Neural crest cell (in vitro differentiated cells): ENCODE data around the gene RPTOR. TPM values are rescaled to one million over a fixed set of nuclear protein-coding genes. Genes with fewer than 3 reads are reported as not detected.

Source experiments
- DNase-seq: peaks from one replicate; pipeline ENCODE4 v3.0.0; 2021; ENCODE audit warnings: low read depth, mixed read lengths, low spot score
- H3K27ac Mint-ChIP-seq: one replicate; pipeline ENCODE4 v1.8.0; 2021; ENCODE audit warnings: mild to moderate bottlenecking, mixed read lengths; ENCODE audit not compliant: unreplicated experiment
- H3K27me3 Mint-ChIP-seq: 2 replicates; pipeline ENCODE4 v1.8.0; 2021; ENCODE audit warnings: low read depth, mild to moderate bottlenecking, mixed read lengths
- H3K36me3 Mint-ChIP-seq: 2 replicates; pipeline ENCODE4 v1.8.0; 2021; ENCODE audit warnings: low read depth, mild to moderate bottlenecking, mixed read lengths
- H3K4me1 Mint-ChIP-seq: 2 replicates; pipeline ENCODE4 v1.8.0; 2021; ENCODE audit warnings: mixed read lengths
- H3K4me3 Mint-ChIP-seq: one replicate; pipeline ENCODE4 v1.8.0; 2021; ENCODE audit warnings: mild to moderate bottlenecking, mixed read lengths
- H3K9me3 Mint-ChIP-seq: 2 replicates; pipeline ENCODE4 v1.8.0; 2021; ENCODE audit warnings: mixed read lengths
- CTCF ChIP-seq: fragments of 200-600 bp; sonication (generic); conservative IDR thresholded peaks from 2 replicates; pipeline ENCODE4 v1.5.0; 2021; ENCODE audit warnings: antibody characterized with exemption, mild to moderate bottlenecking
- total RNA-seq: library from RNA; stranded (reverse); gene quantifications from 2 replicates; pipeline ENCODE4 v1.2.1, GENCODE V29; 2021

RPTOR gene
- total RNA-seq, 1 donor from 2014 or later, result 41.1 TPM

DNA sequence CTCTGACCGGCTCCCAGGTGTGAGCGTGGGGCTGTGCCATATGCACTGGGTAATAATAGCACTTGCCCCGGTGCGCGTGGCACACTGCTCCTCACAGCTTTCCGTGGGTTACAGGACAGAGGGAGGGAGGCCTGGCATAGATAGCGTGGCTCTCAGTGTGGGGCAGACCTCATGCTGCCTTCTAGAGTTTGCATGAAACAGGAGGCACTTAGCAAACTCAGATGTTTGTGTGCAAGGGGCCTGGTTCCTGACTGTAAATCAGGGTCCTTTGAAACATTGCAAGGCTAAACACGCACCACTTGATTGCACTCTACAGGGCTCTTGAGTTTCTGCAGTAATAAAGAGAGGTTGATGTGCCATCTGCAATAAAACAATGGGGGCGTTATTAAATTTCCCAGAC is 101.7 kb downstream of the RPTOR start:
- peaks cover 43% of the 10 kb centered on the region for H3K4me1 Mint-ChIP-seq
- TF ChIP-seq CTCF, result no peak
- H3K36me3 Mint-ChIP-seq, result peaks cover 7% of the 10 kb centered on the region
- DNase-seq, result no peak
- H3K4me3 Mint-ChIP-seq, result no peak overlapping the region
- H3K9me3 Mint-ChIP-seq, result no peaks in the 10 kb centered on the region
- no peaks in the 10 kb centered on the region for H3K27me3 Mint-ChIP-seq
- no peak overlapping the region for H3K27ac Mint-ChIP-seq

- H3K4me3 Mint-ChIP-seq, result no peak overlapping the region
- DNase-seq, result no peak
- TF ChIP-seq CTCF, result no peak
- no peaks in the 10 kb centered on the region for H3K9me3 Mint-ChIP-seq
- peaks cover 49% of the 10 kb centered on the region for H3K4me1 Mint-ChIP-seq
- no peaks in the 10 kb centered on the region for H3K27me3 Mint-ChIP-seq
- peaks cover 7% of the 10 kb centered on the region for H3K36me3 Mint-ChIP-seq
- H3K27ac Mint-ChIP-seq, result peak overlapping the region; percentile 72
Measured at GRCh38 chr17:80647746-80648145, 103.1 kb downstream of the RPTOR start.

DNA sequence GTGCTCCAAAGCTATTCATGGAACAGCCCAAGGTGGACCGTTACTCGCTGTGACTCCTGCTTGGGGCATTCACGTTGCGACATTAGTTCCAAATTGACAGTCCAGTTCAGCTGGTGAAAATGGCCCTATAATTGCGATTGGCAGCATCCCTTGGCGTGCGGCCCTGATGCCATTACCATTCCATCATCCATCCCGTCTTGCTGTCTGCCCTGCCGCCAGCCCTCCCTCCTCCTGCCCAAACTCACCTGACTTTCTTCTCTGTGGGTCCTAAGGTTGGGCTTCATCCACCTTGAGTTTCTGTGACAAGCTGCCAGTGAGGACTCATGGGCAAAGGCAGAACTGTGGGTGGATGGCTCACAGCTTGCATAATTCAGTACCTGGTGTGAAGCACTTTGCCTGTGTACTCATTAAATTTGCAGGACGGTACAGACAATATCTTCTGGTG is 104.6 kb downstream of the RPTOR start:
- TF ChIP-seq CTCF, result no peak
- Mint-ChIP-seq H3K4me3 (no peak overlapping the region), H3K9me3 (no peaks in the 10 kb centered on the region), H3K27me3 (no peaks in the 10 kb centered on the region), H3K36me3 (peaks cover 7% of the 10 kb centered on the region), H3K4me1 (peaks cover 52% of the 10 kb centered on the region), H3K27ac (no peak overlapping the region)
- no peak for DNase-seq

DNA sequence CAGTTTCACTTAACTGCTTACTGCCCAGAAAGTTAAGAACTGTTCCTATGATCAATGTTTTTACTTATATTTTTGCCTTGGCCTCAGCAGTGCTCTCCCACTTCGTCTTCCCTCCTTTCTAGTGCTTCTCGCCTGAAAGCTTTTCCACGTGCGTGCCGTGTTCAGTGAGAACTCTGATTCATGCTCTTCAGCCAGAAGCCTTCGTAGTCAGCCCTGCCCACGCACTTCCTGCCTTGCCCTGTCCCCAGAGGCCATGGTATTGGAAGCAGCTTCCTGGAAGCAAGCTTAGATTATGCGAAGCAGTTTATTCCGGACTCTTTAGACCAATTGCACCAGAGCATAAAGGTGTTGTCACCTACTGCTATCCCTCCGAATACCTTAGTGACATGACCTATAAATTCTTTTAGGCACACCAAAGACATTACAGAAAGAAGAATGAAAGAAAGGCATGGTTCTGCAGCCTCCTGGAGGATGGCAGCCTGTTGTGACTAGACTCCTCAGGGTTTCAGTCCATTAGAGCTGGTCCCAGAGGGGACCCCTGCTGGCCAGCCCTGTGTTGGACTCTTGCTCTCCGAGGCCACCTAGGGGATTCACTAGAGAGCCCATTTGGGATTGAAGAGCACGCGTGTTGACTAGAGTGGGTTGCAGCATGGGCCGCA is 105.2 kb downstream of the RPTOR start:
- H3K4me3 Mint-ChIP-seq, result no peak overlapping the region
- H3K27ac Mint-ChIP-seq, result peak overlapping the region; percentile 76
- H3K4me1 Mint-ChIP-seq, result peaks cover 49% of the 10 kb centered on the region
- TF ChIP-seq CTCF, result peak; percentile 67
- H3K36me3 Mint-ChIP-seq, result peaks cover 7% of the 10 kb centered on the region
- DNase-seq, result peak; percentile 60
- no peaks in the 10 kb centered on the region for H3K9me3 Mint-ChIP-seq
- H3K27me3 Mint-ChIP-seq, result no peaks in the 10 kb centered on the region

- no peak for DNase-seq
- Mint-ChIP-seq H3K4me1 (peaks cover 47% of the 10 kb centered on the region), H3K9me3 (no peaks in the 10 kb centered on the region), H3K36me3 (peaks cover 7% of the 10 kb centered on the region), H3K4me3 (no peak overlapping the region), H3K27ac (no peak overlapping the region), H3K27me3 (no peaks in the 10 kb centered on the region)
- peak; percentile 4 for TF ChIP-seq CTCF
Measured at GRCh38 chr17:80650331-80650672, 105.7 kb downstream of the RPTOR start.
